Endodermal cell (in vitro differentiated cells): ENCODE data around the gene ZNF462. TPM values are rescaled to one million over a fixed set of nuclear protein-coding genes. Genes with fewer than 3 reads are reported as not detected.

ENCODE experiments used
- DNase-seq: peaks from one replicate; pipeline ENCODE4 v3.0.0-alpha.2; 2017
- H3K27ac ChIP-seq: 2 replicates; pipeline ENCODE4 v1.5.1; 2013; ENCODE audit warnings: mild to moderate bottlenecking, low read depth, low read length, moderate library complexity
- H3K27me3 ChIP-seq: 2 replicates; pipeline ENCODE4 v1.6.1; 2013; ENCODE audit warnings: mild to moderate bottlenecking, low read length, moderate library complexity; ENCODE audit not compliant: insufficient read depth, control insufficient read depth, poor library complexity, severe bottlenecking
- H3K36me3 ChIP-seq: 2 replicates; pipeline ENCODE4 v1.7.0; 2013; ENCODE audit warnings: mild to moderate bottlenecking, low read length, moderate library complexity; ENCODE audit not compliant: control insufficient read depth, insufficient read depth
- H3K4me1 ChIP-seq: one replicate; pipeline ENCODE4 v1.7.0; 2013; ENCODE audit warnings: low read length; ENCODE audit not compliant: control insufficient read depth, insufficient read depth
- H3K4me3 ChIP-seq: 2 replicates; pipeline ENCODE4 v1.5.1; 2013; ENCODE audit warnings: mild to moderate bottlenecking, low read length, moderate library complexity
- H3K9ac ChIP-seq: 2 replicates; pipeline ENCODE4 v1.6.1; 2013; ENCODE audit warnings: mild to moderate bottlenecking, low read length, moderate library complexity; ENCODE audit not compliant: poor library complexity, severe bottlenecking; ENCODE audit errors: extremely low read depth
- H3K9me3 ChIP-seq: 2 replicates; pipeline ENCODE4 v1.6.1; 2013; ENCODE audit warnings: mild to moderate bottlenecking, low read length, moderate library complexity; ENCODE audit not compliant: control insufficient read depth
- H3K27ac Mint-ChIP-seq: 2 replicates; pipeline ENCODE4 v1.8.0; 2020; ENCODE audit warnings: mixed read lengths
- H3K27me3 Mint-ChIP-seq: 2 replicates; pipeline ENCODE4 v1.8.0; 2021; ENCODE audit warnings: mild to moderate bottlenecking, mixed read lengths; ENCODE audit not compliant: insufficient read depth
- H3K36me3 Mint-ChIP-seq: 2 replicates; pipeline ENCODE4 v1.8.0; 2020; ENCODE audit warnings: low read depth, mixed read lengths
- H3K4me1 Mint-ChIP-seq: 2 replicates; pipeline ENCODE4 v1.8.0; 2020; ENCODE audit warnings: mixed read lengths
- H3K4me3 Mint-ChIP-seq: 2 replicates; pipeline ENCODE4 v1.8.0; 2020; ENCODE audit warnings: mild to moderate bottlenecking, moderate library complexity, mixed read lengths
- H3K9me3 Mint-ChIP-seq: 2 replicates; pipeline ENCODE4 v1.8.0; 2020; ENCODE audit warnings: mild to moderate bottlenecking, mixed read lengths
- CTCF ChIP-seq: fragments of 200-600 bp; sonication (generic); conservative IDR thresholded peaks from 2 replicates; pipeline ENCODE4 v1.5.0; 2021; ENCODE audit warnings: antibody characterized with exemption, mild to moderate bottlenecking
- WGBS, 2 experiments: methylation state at CpG; one replicate each; pipeline versions ENCODE4 v1.1.5 to v1.1.7; 2013; ENCODE audit warnings: missing lambda C conversion rate in 2 of 2, mixed read lengths in 1 of 2; ENCODE audit not compliant: insufficient coverage in 1 of 2, insufficient read length in 1 of 2; 5-methylcytosine and 5-hydroxymethylcytosine counted together
- total RNA-seq, 2 donors: library from RNA; stranded (reverse); fragmentation: NEBNext Ultra II Directional in 1 of 2; extraction: Animal tissue kit (Norgen Biotek cat#: 25700) in 1 of 2; gene quantifications; 2 replicates in 1 of 2; 3 replicates in 1 of 2; pipeline ENCODE4 v1.2.1, GENCODE V29; 2021

Gene ZNF462
- total RNA-seq, 2 donors from 2014 or later = 68.2 to 88.4 TPM

- H3K36me3 ChIP-seq = no peaks in the 10 kb centered on the region
- Mint-ChIP-seq H3K27me3 (peaks cover 1% of the 10 kb centered on the region), H3K4me3 (no peak overlapping the region), H3K27ac (no peak overlapping the region), H3K36me3 (no peaks in the 10 kb centered on the region), H3K4me1 (peaks cover 13% of the 10 kb centered on the region), H3K9me3 (no peaks in the 10 kb centered on the region)
- no peak overlapping the region for H3K9ac ChIP-seq
- no peaks in the 10 kb centered on the region for H3K9me3 ChIP-seq
- no peak overlapping the region for H3K4me3 ChIP-seq
- TF ChIP-seq CTCF = no peak
- no peak for DNase-seq
- no peak overlapping the region for H3K27ac ChIP-seq
- no peaks in the 10 kb centered on the region for H3K4me1 ChIP-seq
- WGBS, 2 experiments = 92 to 100% methylated on average over 1 of the region's 1 CpG
- no peaks in the 10 kb centered on the region for H3K27me3 ChIP-seq
Observed at GRCh38 chr9:107051392-107051791, 188.4 kb downstream of the ZNF462 start.

GRCh38 chr9:107054146-107054545 is 191.2 kb downstream of the ZNF462 start:
- H3K27ac Mint-ChIP-seq = no peak overlapping the region
- TF ChIP-seq CTCF = no peak
- 83 to 88% methylated on average over 2 of the region's 2 CpGs for WGBS, 2 experiments

GRCh38 chr9:107059220-107059619 is 196.3 kb downstream of the ZNF462 start:
- Histone ChIP-seq H3K4me3 (no peak overlapping the region), H3K4me1 (no peaks in the 10 kb centered on the region), H3K27me3 (no peaks in the 10 kb centered on the region), H3K9me3 (no peaks in the 10 kb centered on the region), H3K9ac (no peak overlapping the region), H3K27ac (peak overlapping the region; percentile 69), H3K36me3 (no peaks in the 10 kb centered on the region)
- Mint-ChIP-seq H3K36me3 (no peaks in the 10 kb centered on the region), H3K4me3 (no peak overlapping the region), H3K27me3 (no peaks in the 10 kb centered on the region), H3K9me3 (no peaks in the 10 kb centered on the region), H3K4me1 (peaks cover 6% of the 10 kb centered on the region), H3K27ac (no peak overlapping the region)
- TF ChIP-seq CTCF = no peak
- WGBS, 2 experiments = 41 to 48% methylated on average over 2 of the region's 2 CpGs
- no peak for DNase-seq

More at GRCh38 chr9:107054146-107054545, 191.2 kb downstream of the ZNF462 start:
- no peaks in the 10 kb centered on the region for H3K36me3 Mint-ChIP-seq
- Histone ChIP-seq H3K27ac (no peak overlapping the region), H3K4me3 (no peak overlapping the region), H3K36me3 (no peaks in the 10 kb centered on the region), H3K9me3 (no peaks in the 10 kb centered on the region), H3K27me3 (no peaks in the 10 kb centered on the region), H3K9ac (no peak overlapping the region), H3K4me1 (no peaks in the 10 kb centered on the region)
- no peaks in the 10 kb centered on the region for H3K9me3 Mint-ChIP-seq
- H3K4me1 Mint-ChIP-seq = peaks cover 10% of the 10 kb centered on the region
- H3K4me3 Mint-ChIP-seq = no peak overlapping the region
- peaks cover under 1% of the 10 kb centered on the region for H3K27me3 Mint-ChIP-seq
- DNase-seq = no peak
